Muscle of arm (tissue), 12 donors: ENCODE measurements around the gene RASAL2. TPM values are rescaled to one million over a fixed set of nuclear protein-coding genes. Genes with fewer than 3 reads are reported as not detected.
"Not testable (repeated sequence)": the region's sequence is repeated elsewhere in the genome, so short reads cannot be mapped to it uniquely, and the experiment has no call there.

Experiments
- DNase-seq: peaks from one replicate; pipeline ENCODE4 v3.0.0-alpha.2; 2013
- polyA plus RNA-seq, 12 donors: library from polyadenylated mRNA; unstranded; fragments of 120-200 nt; gene quantifications; one replicate each; pipeline ENCODE4 v1.2.1, GENCODE V29; 2013; ENCODE audit not compliant: insufficient read length in 12 of 12

The RASAL2 gene
- polyA plus RNA-seq, 12 donors = 12.2 to 19.9 (median 14.4) TPM; not detected in 1

DNA sequence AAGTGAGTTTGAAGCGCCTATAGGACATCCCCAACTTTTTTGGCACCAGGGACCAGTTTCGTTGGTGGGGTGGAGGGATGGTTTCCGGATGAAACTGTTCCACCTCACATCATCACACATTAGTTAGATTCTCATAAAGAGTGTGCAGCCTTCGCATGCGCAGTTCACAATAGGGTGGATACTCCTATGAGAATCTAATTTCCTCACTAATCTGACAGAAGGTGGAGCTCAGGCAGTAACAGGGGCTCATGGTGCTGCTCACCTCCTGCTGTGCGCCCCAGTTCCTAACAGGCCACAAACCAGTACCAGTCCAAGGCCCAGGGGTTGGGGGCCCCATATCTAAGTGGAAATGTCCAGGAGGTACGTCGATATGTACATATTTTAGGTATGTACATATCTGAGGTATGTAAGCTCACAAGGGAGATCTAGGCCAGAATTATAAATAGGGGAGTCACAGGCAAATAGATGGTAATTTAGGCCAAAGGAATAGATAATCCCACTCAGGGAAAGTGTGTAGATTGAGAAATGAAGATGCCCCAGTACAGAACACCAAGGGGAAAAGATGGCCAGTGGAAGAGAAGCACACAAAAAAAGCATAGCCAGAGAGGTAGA, 27.5 kb upstream of the RASAL2 start:
- no peak for DNase-seq

GRCh38 chr1:178066908-178067614, 26.8 kb upstream of the RASAL2 start:
- DNase-seq = no peak

- no peak for DNase-seq
Observed at GRCh38 chr1:178071811-178072210, 22.1 kb upstream of the RASAL2 start.

- DNase-seq = no peak
Observed at GRCh38 chr1:178072326-178072725, 21.6 kb upstream of the RASAL2 start.

DNA sequence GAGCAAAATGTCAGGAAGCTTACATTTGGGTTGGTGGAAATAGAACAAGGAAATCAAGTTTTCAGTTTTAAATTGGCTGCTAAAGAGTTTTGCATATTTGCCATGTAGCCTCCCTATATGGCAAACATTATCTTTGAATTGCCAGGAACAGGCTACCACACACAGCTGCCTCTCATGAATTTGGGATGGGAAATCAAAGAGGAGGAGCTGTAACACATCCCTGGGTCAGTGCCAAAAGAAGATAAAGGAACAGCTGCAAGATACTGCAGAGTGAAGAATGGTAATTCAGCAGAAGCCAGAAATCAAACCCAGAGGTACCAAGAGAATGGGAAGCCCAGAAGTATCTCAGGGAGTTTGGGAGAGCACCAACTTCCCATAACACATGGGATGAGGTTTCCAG, 18.6 kb upstream of the RASAL2 start:
- no peak for DNase-seq

GRCh38 chr1:178076607-178077006, 17.3 kb upstream of the RASAL2 start:
- DNase-seq = no peak

GRCh38 chr1:178077917-178078316, 16.0 kb upstream of the RASAL2 start:
- no peak for DNase-seq

- no peak for DNase-seq
Observed at GRCh38 chr1:178086294-178086693, 7.6 kb upstream of the RASAL2 start.

- DNase-seq = no peak
Observed at GRCh38 chr1:178086766-178087165, 7.1 kb upstream of the RASAL2 start.

- no peak for DNase-seq
Observed at GRCh38 chr1:178088651-178089050, 5.3 kb upstream of the RASAL2 start.

DNA sequence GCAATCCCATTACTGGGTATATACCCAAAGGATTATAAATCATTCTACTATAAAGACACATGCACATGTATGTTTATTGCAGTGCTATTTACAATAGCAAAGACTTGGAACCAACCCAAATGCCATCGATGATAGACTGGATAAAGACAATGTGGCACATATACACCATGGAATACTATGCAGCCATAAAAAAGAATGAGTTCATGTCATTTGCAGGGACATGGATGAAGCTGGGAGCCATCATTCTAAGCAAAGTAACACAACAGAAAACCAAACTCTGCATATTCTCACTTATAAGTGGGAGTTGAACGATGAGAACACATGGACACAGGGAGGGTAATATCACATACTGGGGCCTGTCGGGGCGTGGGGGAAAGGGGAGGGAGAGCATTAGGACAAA, 2.5 kb upstream of the RASAL2 start:
- not testable (repeated sequence) for DNase-seq

GRCh38 chr1:178091986-178092745, 1.7 kb upstream of the RASAL2 start:
- no peak for DNase-seq

GRCh38 chr1:178092878-178093493, 918 bp upstream of the RASAL2 start:
- no peak for DNase-seq

DNA sequence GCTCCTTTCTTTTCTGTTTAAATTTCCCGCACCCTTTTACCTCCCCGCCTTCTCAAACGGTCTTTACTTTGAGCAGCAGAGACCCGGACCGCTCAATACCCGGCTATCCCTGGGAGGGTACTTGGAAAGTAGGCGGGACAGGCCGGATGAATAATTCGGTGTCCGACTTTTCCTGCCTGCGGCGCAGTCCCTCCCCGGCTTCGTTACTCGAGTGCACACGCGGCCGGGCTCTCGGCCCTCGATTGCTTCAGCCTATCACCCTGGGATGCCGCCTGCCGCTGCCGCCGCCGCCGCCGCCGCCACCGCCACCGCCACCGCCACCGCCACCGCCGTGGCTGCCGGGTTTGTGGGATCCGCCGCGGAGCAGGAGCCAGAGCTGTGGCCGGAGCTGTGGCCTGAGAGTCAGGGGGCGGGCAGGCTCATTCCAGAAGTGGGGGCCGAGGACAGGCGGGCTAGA, 382 bp upstream of the RASAL2 start:
- DNase-seq = peak; percentile 95

GRCh38 chr1:178094739-178095645, 1.1 kb downstream of the RASAL2 start:
- DNase-seq = no peak

DNA sequence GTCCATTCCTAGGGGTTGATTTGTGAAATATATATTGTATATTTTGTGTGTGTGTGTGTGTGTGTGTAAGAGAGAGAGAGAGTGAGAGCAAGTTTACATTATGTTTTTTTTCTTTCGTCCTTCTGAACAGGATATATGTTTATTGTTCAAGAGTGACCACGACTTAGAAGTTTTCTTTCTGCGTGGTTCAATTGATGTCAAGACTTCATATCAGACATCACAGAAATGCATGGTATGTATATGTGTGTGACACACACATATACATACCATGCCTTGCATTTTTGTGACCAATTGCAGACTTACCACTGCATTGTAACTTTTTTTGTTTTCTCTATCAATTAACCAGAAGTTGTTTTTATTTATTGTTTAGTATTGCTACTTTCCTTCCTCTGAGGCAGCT, 2.5 kb downstream of the RASAL2 start:
- DNase-seq = no peak

DNA sequence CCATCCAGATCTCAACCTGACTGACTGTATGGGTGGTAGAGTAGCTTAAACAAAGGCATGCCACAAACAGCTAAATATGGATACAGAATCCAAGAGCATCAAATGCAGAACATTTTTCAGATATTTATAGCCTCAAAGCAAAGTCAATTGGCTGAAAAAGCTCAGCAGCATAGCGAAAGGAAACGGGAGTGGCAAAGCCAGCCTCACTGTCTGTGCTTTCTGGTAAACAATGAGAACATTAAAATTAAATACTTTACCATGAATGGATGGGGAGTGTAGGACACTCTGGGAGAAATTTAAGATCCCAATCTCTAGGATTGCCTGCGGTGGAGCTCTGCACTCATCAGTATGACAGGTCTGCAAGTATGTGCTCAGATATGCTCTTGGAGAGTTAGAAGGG, 4.4 kb downstream of the RASAL2 start:
- no peak for DNase-seq

DNA sequence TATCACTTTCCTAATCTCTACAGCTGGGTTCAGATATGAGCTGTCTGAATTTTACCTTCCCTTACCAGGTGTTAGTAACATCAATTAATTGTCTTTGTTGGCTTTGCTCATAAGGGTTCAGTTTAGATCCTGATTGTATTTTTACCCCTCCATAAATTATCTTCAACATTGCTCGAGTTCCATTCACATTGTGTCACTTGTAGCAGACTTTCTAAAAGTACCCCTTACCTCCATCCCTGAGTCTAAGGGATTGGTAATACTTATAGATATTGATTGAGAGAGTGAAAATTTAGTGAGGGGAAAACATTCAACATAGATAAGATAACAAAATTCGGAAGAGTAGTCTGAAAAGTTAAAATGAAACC, 7.3 kb downstream of the RASAL2 start:
- no peak for DNase-seq

- no peak for DNase-seq
Observed at GRCh38 chr1:178101654-178102053, 7.8 kb downstream of the RASAL2 start.

DNA sequence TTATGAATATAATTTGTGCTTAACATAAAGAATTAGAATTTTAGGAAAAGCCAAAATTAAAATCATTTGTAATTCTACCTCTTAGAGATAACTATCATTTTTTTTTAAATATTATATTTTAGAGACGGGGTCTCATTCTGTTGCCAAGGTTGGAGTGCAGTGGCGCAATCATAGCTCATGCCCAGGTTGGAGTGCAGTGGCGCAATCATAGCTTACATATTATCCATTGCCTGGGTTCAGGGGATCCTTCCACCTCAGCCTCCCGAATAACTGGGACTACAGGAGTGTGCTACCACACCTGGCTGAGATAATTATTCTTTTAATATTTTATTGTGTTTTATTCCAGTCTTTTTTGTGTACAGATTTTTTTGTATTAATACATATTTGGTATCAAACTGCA, 8.3 kb downstream of the RASAL2 start:
- DNase-seq = no peak

DNA sequence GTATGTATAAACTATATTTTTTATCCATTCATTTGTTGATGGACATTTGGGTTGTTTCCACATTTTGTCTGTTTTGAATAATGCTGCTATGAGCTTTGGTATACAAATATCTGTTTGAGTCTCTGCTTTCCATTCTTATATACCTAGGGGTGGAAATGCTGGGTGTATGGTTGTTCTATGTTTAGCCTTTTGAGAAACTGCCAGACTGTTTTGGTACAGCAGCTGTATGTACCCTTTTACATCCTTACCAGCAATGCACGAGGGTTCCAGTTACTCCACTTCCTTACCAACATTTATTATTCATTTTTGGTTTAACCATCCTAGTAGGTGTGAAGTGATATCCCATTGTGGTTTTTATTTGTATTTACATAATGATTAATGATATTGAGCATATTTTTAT, 13.9 kb downstream of the RASAL2 start:
- no peak for DNase-seq
